Body of pancreas (tissue), 4 donors: ENCODE results near the gene ASMTL. TPM values are rescaled to one million over a fixed set of nuclear protein-coding genes. Genes with fewer than 3 reads are reported as not detected.

ENCODE experiments used
- ATAC-seq: fragments of 150-250 bp; one replicate; pipeline ENCODE4 v1.9.1; 2016
- DNase-seq, 4 donors: peaks; one replicate each; pipeline ENCODE4 v3.0.0-alpha.2; 2019
- H3K27ac ChIP-seq, 4 donors: fragments of 200-600 bp; sonication (generic); 1 replicate in 3 of 4; 2 replicates in 1 of 4; pipeline versions ENCODE4 v1.5.1 to v1.6.1; 2016 to 2019; ENCODE audit warnings: mild to moderate bottlenecking in 1 of 4, mixed read lengths in 1 of 4, moderate library complexity in 1 of 4
- H3K27me3 ChIP-seq, 2 donors: fragments of 200-600 bp; sonication (generic); one replicate each; pipeline ENCODE4 v1.6.0; 2016; ENCODE audit warnings: mild to moderate bottlenecking in 1 of 2
- H3K36me3 ChIP-seq, 2 donors: fragments of 200-600 bp; sonication (generic); replicated peaks in 1 of 2; 2 replicates each; pipeline ENCODE4 v1.5.1; 2016; ENCODE audit warnings: low read depth in 2 of 2; ENCODE audit not compliant: insufficient read depth in 1 of 2
- H3K4me1 ChIP-seq: fragments of 200-600 bp; sonication (generic); one replicate; pipeline ENCODE4 v1.6.0; 2016
- H3K4me3 ChIP-seq, 2 donors: fragments of 200-600 bp; sonication (generic); 1 replicate in 1 of 2; 2 replicates in 1 of 2; pipeline ENCODE4 v1.5.1; 2016 to 2019
- H3K9me3 ChIP-seq, 3 donors: fragments of 200-600 bp; sonication (generic); 1 replicate in 2 of 3; 2 replicates in 1 of 3; pipeline ENCODE4 v1.5.1; 2016
- POLR2A ChIP-seq, 3 donors: fragments of 450-650 bp; IDR thresholded peaks; one replicate each; pipeline ENCODE4 v1.6.1; 2016; ENCODE audit warnings: antibody characterized with exemption in 3 of 3, mild to moderate bottlenecking in 2 of 3
- WGBS, 2 donors: methylation state at CpG; one replicate each; pipeline ENCODE4 v1.1.5; 2017; 5-methylcytosine and 5-hydroxymethylcytosine counted together
- intact Hi-C: fragments of 100-400 bp; cut with DNase I; formaldehyde crosslinking; loops from one replicate; pipeline ENCODE4 v1.15.1; 2023
- total RNA-seq, 2 donors: library from RNA; depleted of rRNA; stranded (reverse); fragments of >200 nt; gene quantifications; one replicate each; pipeline ENCODE4 v1.1.0, GENCODE V29; 2016
- TF ChIP-seq, protein P1 (sequence below), 7 experiments: fragments of 450-650 bp in 4 of 7; fragments of 200-600 bp in 3 of 7; sonication (generic) in 3 of 7; IDR thresholded peaks; one replicate each; pipeline ENCODE4 v1.5.1; 2016 to 2019; ENCODE audit warnings: antibody characterized with exemption in 7 of 7

The ASMTL gene, protein sequence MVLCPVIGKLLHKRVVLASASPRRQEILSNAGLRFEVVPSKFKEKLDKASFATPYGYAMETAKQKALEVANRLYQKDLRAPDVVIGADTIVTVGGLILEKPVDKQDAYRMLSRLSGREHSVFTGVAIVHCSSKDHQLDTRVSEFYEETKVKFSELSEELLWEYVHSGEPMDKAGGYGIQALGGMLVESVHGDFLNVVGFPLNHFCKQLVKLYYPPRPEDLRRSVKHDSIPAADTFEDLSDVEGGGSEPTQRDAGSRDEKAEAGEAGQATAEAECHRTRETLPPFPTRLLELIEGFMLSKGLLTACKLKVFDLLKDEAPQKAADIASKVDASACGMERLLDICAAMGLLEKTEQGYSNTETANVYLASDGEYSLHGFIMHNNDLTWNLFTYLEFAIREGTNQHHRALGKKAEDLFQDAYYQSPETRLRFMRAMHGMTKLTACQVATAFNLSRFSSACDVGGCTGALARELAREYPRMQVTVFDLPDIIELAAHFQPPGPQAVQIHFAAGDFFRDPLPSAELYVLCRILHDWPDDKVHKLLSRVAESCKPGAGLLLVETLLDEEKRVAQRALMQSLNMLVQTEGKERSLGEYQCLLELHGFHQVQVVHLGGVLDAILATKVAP
- total RNA-seq = 10 to 100 TPM; 16.5 to 18.9 TPM

DNA sequence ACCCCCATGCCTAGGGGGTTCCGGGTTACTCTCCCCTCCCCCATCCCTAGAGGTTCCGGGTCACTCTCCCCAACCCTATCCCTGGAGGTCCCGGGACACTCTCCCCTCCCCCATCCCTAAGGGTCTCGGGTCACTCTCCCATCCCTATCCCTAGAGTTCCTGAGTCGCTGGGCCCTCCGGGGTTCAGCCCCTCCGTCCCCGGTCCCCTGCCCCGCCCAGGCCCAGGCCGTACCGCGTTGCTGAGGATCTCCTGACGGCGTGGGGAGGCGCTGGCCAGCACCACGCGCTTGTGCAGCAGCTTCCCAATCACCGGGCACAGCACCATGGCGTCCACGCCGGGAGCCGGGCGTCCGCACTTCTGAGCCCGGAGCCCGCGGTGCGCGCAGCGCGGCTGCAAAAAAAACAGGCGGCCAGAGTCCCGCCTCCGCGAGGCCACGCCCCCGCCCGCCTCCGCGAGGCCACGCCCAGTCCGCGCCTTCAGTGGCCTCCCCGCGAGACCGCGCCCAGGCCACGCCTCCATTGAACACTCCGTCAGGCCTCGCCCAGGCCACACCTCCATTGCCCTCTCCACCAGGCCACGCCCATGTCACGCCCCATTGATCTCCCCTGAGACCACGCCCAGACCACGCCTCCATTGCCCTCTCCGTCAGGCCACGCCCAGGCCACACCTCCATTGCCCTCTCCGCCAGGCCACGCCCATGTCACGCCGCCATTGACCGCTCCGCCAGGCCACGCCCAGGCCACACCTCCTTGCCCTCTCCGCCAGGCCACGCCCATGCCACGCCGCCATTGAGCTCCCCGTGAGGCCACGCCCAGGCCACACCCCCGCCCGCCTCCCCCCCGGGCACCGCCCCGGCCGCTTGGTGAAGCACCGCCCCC, at the start of gene ASMTL:
TSS of gene ASMTL (minus strand) at position 394 of the 879 bp plus-strand sequence. CDS start at position 325, 69 bp downstream.
- Histone ChIP-seq H3K36me3 (no peaks in the 10 kb centered on the region), H3K27ac (peak within 1 kb of the TSS; percentile 74 to 96 (median 88)), H3K4me3 (peak within 1 kb of the TSS; percentile 66 to 87), H3K9me3 (no peaks in the 10 kb centered on the region), H3K4me1 (peaks cover 18% of the 10 kb centered on the region), H3K27me3 (no peaks in the 10 kb centered on the region)
- DNase-seq (peak; percentile 99 to 100 (median 100)), ATAC-seq (peak; percentile 92)
- TF ChIP-seq, protein P1, sequence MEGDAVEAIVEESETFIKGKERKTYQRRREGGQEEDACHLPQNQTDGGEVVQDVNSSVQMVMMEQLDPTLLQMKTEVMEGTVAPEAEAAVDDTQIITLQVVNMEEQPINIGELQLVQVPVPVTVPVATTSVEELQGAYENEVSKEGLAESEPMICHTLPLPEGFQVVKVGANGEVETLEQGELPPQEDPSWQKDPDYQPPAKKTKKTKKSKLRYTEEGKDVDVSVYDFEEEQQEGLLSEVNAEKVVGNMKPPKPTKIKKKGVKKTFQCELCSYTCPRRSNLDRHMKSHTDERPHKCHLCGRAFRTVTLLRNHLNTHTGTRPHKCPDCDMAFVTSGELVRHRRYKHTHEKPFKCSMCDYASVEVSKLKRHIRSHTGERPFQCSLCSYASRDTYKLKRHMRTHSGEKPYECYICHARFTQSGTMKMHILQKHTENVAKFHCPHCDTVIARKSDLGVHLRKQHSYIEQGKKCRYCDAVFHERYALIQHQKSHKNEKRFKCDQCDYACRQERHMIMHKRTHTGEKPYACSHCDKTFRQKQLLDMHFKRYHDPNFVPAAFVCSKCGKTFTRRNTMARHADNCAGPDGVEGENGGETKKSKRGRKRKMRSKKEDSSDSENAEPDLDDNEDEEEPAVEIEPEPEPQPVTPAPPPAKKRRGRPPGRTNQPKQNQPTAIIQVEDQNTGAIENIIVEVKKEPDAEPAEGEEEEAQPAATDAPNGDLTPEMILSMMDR (IDR thresholded peaks at IDR 0.05) = no peak
- peak; percentile 69 to 88 (median 83) for TF ChIP-seq POLR2A (IDR thresholded peaks at IDR 0.05)
- WGBS, 2 donors = 0 to 1% methylated on average over 25 to 67 of the region's 76 CpGs
- intact Hi-C loops = no loop called here

DNA sequence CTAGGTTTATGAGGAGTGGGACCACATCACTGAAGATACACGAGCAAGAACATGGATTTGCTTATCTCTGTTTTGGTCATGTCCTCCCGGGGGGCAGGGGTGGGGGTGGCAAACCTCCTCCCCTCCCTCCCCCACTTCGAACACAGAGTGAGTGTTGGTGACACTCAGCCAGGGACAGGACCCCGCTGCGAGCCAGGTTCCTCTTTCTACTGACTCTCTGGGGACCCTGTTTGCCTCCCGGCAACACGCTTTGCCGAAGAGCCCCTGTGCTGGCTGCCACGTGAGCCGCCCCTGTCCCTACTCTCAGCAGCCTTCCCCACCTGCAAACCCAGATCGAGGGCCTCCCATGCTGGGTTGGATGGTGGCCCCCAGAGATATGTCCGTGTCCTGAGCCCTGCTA, 49.5 kb upstream of the ASMTL start:
- no peak for DNase-seq
- no peak overlapping the region for H3K27ac ChIP-seq
- no peaks in the 10 kb centered on the region for H3K36me3 ChIP-seq
- ATAC-seq = no peak
- intact Hi-C loops = no loop called here
- H3K9me3 ChIP-seq = no peaks in the 10 kb centered on the region
- TF ChIP-seq POLR2A (IDR thresholded peaks at IDR 0.05) = no peak
- TF ChIP-seq, protein P1 (IDR thresholded peaks at IDR 0.05) = no peak
- no peak overlapping the region for H3K4me3 ChIP-seq
- H3K4me1 ChIP-seq = no peaks in the 10 kb centered on the region
- WGBS, 2 donors = 52 to 68% methylated on average over 6 to 10 of the region's 12 CpGs
- H3K27me3 ChIP-seq = no peaks in the 10 kb centered on the region

DNA sequence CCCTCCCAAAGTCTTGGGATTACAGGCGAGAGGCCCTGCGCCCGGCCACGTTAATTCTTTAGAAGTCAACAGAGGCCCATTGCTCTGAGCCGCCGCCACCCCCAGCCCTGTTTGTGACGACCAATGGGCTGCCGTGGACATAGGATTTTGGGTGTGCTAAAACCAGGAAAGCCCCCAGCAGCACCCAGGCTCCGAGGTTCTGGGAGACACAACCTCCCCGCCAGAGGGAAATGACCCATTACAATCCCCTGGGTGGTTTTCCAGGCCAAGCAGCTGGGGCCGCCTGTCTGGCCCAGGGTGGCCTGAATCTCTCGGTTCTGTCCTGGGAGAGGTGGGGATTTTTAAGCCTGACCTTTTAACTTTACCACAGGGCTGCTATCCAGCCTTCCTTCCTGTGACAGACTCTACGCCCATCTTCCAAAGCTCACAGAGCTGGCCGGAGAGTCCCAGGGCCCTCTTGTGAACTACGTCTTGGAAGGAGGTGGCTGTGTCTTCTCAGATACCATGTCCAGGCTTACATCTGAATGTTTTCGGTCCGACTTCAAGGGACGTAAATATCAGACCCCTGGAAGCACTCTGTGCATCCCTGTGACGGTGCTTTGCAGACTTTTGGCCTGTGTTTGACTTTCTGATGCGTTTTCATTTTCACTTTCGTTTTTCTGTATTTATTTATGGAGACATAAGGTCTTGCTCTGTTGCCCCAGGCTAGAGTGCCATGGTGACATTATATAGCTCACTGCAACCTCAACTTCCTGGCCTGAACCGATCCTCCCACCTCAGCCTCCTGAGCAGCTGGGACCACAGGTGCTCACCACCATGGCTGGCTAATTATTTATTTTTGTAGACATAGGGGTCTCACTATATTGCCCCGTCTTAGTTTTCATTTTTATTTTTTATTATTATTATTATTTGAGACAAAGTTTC, 48.3 kb upstream of the ASMTL start:
- intact Hi-C loops = no loop called here
- ATAC-seq (no peak), DNase-seq (no peak)
- Histone ChIP-seq H3K27ac (peak overlapping the region in 1 of 4 donors; percentile 50), H3K27me3 (no peaks in the 10 kb centered on the region), H3K36me3 (no peaks in the 10 kb centered on the region), H3K4me1 (no peaks in the 10 kb centered on the region), H3K4me3 (no peak overlapping the region), H3K9me3 (no peaks in the 10 kb centered on the region)
- TF ChIP-seq POLR2A (IDR thresholded peaks at IDR 0.05) = no peak
- TF ChIP-seq, protein P1 (IDR thresholded peaks at IDR 0.05) = no peak
- 65 to 73% methylated on average over 15 to 22 of the region's 23 CpGs for WGBS, 2 donors

DNA sequence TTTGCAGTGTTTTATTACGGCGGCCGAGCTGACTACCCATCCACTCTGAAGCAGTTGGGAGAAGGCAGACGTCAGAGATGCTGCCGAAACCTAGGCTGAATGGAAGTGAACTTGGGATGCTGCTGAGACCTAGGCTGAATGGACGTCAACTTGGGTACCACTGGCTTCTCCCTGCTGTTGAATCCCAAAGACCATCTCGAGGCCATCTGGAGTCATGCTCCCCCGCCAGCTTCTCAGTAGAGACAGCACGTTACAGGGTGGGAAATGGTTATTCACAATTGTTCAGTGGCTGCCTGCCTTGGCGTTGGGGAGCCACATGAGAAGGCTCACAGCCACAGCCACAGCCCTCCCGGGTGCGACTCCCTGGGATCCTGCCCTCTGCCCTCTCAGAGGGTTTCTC, 43.4 kb upstream of the ASMTL start:
- Histone ChIP-seq H3K4me3 (no peak overlapping the region), H3K36me3 (no peaks in the 10 kb centered on the region), H3K4me1 (no peaks in the 10 kb centered on the region), H3K27me3 (no peaks in the 10 kb centered on the region), H3K27ac (no peak overlapping the region), H3K9me3 (no peaks in the 10 kb centered on the region)
- DNase-seq = no peak
- intact Hi-C loops = no loop called here
- WGBS, 2 donors = 48 to 60% methylated on average over 9 to 12 of the region's 12 CpGs
- TF ChIP-seq POLR2A (IDR thresholded peaks at IDR 0.05) = no peak
- ATAC-seq = no peak
